ENCODE measurements around the gene HOXD3. TPM values are rescaled to one million over a fixed set of nuclear protein-coding genes. Genes with fewer than 3 reads are reported as not detected.

The HOXD3 gene
- total and polyA plus RNA-seq, 2 of the 8 experiments (the other 6 are each of a cell fraction or from before 2014, with no cell fraction given) = not detected

DNA sequence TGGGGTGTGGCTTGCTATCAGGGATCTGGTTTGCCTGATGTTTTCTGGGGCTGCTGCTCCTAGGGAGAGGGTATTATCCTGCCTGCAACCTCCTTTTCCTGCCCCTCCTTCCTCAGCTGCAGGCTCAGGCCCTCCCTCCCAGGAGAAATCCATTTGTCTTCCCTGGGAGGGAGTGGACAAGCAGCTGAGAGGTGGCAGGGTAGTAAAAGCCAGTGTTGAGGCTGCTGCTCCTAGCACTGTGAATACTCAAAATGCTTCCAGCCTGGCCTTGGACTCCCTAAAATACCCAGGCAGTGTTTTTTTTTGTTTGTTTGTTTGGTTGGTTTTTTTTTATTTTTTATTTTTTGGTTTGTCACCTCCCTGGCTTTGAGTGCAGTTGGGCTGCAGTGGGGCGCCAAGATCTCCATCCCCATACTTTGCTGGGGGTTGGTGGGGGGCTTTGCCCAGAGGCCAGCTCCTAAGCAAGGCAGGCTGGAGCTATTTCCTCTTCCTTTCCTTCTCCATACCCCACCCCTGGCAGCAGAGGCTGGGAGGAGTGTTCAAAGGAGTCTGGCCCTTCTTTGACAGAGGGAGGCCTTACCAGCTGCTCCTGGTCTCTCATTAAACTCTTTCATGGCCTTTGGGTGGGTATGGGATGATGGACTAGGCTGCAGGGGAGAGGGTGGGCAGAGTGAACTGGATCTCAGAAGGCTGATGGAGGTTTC is 13.6 kb downstream of the HOXD3 start (continued):
- TF ChIP-seq POU5F1 (IDR thresholded peaks at IDR 0.05; ENCODE audit: low read depth, low read length) (no peak), SUZ12 (IDR thresholded peaks at IDR 0.05; ENCODE audit: low read length) (no peak), SRF (IDR thresholded peaks at IDR 0.05; ENCODE audit: low read depth, low read length) (no peak), JUND (IDR thresholded peaks at IDR 0.05; ENCODE audit: low read length) (no peak), KDM5A (IDR thresholded peaks at IDR 0.05; ENCODE audit: low read length) (no peak)
- TF ChIP-seq, protein P1, sequence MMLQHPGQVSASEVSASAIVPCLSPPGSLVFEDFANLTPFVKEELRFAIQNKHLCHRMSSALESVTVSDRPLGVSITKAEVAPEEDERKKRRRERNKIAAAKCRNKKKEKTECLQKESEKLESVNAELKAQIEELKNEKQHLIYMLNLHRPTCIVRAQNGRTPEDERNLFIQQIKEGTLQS (IDR thresholded peaks at IDR 0.05; ENCODE audit: insufficient read depth, low read depth, low read length) = no peak
